Measurements from ENCODE around the gene KCNH3.
"Not testable (repeated sequence)": the region's sequence is repeated elsewhere in the genome, so short reads cannot be mapped to it uniquely, and the experiment has no call there.

The KCNH3 gene

GRCh38 chr12:49599961-49600360, 61.1 kb downstream of the KCNH3 start:
- DNase-seq (ENCODE audit: low read depth) = no peak
- no peak overlapping the region for H3K4me3 ChIP-seq (ENCODE audit: low read depth, low read length)
- in situ Hi-C loops (cut with HindIII; ENCODE audit: low sequenced_read_pairs) = no loop called here
- TF ChIP-seq, protein P1, sequence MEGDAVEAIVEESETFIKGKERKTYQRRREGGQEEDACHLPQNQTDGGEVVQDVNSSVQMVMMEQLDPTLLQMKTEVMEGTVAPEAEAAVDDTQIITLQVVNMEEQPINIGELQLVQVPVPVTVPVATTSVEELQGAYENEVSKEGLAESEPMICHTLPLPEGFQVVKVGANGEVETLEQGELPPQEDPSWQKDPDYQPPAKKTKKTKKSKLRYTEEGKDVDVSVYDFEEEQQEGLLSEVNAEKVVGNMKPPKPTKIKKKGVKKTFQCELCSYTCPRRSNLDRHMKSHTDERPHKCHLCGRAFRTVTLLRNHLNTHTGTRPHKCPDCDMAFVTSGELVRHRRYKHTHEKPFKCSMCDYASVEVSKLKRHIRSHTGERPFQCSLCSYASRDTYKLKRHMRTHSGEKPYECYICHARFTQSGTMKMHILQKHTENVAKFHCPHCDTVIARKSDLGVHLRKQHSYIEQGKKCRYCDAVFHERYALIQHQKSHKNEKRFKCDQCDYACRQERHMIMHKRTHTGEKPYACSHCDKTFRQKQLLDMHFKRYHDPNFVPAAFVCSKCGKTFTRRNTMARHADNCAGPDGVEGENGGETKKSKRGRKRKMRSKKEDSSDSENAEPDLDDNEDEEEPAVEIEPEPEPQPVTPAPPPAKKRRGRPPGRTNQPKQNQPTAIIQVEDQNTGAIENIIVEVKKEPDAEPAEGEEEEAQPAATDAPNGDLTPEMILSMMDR (IDR thresholded peaks at IDR 0.05; ENCODE audit: low read depth, low read length, missing control alignments) = no peak

- no peak overlapping the region for H3K4me3 ChIP-seq (ENCODE audit: low read depth, low read length)
- TF ChIP-seq, protein P1 (IDR thresholded peaks at IDR 0.05; ENCODE audit: low read depth, low read length, missing control alignments) = no peak
- no peak for DNase-seq (ENCODE audit: low read depth)
- in situ Hi-C loops (cut with HindIII; ENCODE audit: low sequenced_read_pairs) = no loop called here
These were observed 64.9 kb downstream of the KCNH3 start for GRCh38 chr12:49603721-49604120.

DNA sequence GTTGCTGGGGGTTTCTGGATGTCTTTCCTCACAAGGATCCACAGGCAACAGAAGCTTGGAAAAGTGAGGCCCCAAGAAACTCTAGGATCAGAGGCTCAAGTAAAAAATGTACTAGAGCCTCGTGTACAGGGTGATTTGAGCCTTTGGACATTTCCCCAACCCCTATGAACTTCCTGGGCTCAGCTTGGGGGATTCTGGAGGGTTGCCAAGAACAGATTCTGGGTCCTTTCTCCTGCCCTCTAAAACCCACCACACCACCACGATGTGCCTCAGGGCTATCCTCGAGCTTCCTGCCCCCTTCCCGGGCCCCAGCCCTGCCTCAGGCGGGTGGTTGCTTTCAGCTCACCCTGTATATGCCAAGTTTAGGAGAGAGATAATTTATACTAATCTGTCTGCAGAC, 66.0 kb downstream of the KCNH3 start:
- no peak overlapping the region for H3K4me3 ChIP-seq (ENCODE audit: low read depth, low read length)
- in situ Hi-C loops (cut with HindIII; ENCODE audit: low sequenced_read_pairs) = no loop called here
- TF ChIP-seq, protein P1 (IDR thresholded peaks at IDR 0.05; ENCODE audit: low read depth, low read length, missing control alignments) = no peak
- no peak for DNase-seq (ENCODE audit: low read depth)

GRCh38 chr12:49605539-49605938, 66.7 kb downstream of the KCNH3 start, which contains the start of gene FAM186B:
Gene FAM186B (minus strand): TSS chr12:49605639. CDS start chr12:49605477, 162 bp downstream.
- DNase-seq (ENCODE audit: low read depth); in situ Hi-C loops (cut with HindIII; ENCODE audit: low sequenced_read_pairs); H3K4me3 ChIP-seq (ENCODE audit: low read depth, low read length): not testable (repeated sequence)
